ENCODE results near the gene PPM1H.

The PPM1H gene

DNA sequence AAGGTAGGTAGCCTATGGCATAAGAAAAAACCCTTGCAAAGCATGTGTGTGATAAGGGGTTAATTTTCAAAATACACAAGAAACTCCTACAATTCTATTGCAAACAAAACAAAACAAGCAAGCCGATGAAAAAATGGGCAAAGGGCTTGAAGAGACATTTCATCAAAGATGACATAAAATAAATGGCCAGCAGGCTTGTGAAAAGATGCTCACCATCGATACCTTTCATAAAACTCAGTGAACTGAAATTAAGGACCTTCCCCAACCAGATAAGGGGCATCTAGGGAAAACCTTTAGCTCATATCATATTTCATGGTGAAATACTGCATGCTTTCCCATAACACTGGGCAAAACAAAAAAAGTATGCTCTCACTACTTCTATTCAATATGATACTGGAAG, 131.2 kb downstream of the PPM1H start:
- H3K4me3 ChIP-seq (ENCODE audit: low read depth, low read length), result no peak overlapping the region

DNA sequence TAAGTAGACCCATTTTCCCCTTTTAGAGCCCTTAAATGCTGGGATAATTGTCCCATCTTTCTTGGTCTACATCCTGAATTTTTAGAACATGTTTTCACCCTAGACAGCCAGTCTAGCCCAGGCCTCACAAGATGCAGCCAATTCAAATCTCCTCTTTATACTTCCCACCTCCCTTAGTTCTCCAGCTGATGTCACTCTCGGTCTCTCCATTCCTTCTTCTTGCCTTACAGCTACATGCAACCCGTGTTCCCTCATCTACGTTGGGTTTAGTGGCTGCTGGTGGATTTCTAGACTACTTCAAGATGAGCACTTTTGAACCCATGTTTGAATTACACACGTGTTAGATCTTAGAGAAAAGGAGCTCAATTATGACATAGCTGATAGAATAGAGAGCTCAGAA, 132.0 kb downstream of the PPM1H start:
- TF ChIP-seq, protein P1, sequence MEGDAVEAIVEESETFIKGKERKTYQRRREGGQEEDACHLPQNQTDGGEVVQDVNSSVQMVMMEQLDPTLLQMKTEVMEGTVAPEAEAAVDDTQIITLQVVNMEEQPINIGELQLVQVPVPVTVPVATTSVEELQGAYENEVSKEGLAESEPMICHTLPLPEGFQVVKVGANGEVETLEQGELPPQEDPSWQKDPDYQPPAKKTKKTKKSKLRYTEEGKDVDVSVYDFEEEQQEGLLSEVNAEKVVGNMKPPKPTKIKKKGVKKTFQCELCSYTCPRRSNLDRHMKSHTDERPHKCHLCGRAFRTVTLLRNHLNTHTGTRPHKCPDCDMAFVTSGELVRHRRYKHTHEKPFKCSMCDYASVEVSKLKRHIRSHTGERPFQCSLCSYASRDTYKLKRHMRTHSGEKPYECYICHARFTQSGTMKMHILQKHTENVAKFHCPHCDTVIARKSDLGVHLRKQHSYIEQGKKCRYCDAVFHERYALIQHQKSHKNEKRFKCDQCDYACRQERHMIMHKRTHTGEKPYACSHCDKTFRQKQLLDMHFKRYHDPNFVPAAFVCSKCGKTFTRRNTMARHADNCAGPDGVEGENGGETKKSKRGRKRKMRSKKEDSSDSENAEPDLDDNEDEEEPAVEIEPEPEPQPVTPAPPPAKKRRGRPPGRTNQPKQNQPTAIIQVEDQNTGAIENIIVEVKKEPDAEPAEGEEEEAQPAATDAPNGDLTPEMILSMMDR (IDR thresholded peaks at IDR 0.05; ENCODE audit: low read depth, low read length), result no peak
- no peak overlapping the region for H3K4me3 ChIP-seq (ENCODE audit: low read depth, low read length)

More for the DNA sequence above, 131.2 kb downstream of the PPM1H start:
- TF ChIP-seq, protein P1 (IDR thresholded peaks at IDR 0.05; ENCODE audit: low read depth, low read length), result no peak

DNA sequence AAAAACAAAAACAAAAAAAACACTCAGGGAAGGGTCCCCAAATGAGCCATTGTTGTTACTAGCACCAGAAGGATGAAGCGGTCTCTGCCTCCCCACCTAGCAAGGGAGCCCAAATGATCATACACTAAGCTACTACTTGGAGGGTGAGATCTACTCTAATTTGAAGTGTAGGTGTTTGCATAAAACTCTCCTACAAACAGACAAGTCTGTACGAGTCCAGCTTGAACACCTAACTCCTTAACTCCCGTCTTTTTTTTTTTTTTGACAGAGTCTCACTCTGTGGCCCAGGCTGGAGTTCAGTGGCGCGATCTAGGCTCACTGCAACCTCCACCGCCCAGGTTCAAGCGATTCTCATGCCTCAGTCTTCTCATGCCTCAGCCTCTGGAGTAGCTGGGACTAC, 132.6 kb downstream of the PPM1H start:
- TF ChIP-seq, protein P1 (IDR thresholded peaks at IDR 0.05; ENCODE audit: low read depth, low read length), result no peak

DNA sequence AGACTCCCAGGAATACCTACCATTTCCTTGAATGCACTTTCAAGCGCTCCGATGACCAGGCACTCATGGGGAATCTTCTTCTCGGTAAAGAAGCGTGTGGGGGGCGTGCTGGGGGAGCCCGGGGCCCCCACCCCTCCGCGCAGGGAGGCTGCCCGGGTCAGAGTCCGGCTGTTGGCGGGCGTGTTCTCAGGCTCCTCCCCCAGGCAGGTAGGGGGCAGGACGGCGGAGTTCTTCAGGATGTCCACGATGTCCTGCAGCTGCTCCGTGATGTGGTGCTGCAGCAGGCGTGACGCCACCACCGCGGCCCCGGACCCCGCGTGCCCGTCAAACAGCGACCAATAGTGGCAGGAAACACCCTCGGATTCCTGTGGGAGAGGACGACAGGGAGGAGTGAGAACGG, 133.2 kb downstream of the PPM1H start:
- TF ChIP-seq, protein P1 (IDR thresholded peaks at IDR 0.05; ENCODE audit: low read depth, low read length), result no peak
- no peak overlapping the region for H3K4me3 ChIP-seq (ENCODE audit: low read depth, low read length)

More for the DNA sequence above, 132.6 kb downstream of the PPM1H start:
- H3K4me3 ChIP-seq (ENCODE audit: low read depth, low read length), result no peak overlapping the region

DNA sequence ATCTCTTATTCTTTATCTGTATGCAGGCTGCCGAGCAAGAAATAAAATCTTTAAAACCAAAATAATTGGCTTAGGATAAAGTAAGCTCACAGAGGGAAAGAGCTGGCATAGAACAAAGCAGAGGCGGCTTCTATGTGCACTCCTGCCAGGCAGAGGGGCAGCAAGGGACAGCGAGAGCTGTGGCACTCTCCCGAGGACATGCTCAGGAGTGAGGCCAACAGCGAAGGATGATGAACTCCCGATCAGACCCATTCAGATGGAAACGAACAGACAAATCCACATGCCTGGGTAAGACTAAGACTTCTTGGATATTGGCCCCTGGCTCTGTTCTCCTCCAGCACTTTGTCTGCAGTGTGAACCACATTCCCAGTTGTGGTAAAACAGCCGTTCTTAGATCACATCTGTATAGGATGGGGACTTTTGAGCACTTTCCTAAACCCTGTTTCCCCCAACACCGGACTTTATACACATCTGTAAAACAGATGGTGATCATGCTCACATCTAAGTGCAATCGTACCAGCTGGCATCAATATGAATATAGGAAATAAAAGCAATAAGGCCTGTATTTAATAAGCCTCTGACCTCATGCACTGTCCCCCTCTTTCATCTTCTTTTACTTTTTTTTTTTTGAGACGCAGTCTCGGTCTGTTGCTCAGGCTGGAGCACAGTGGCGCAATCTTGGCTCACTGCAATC, 134.1 kb downstream of the PPM1H start:
- TF ChIP-seq, protein P1 (IDR thresholded peaks at IDR 0.05; ENCODE audit: low read depth, low read length), result no peak

DNA sequence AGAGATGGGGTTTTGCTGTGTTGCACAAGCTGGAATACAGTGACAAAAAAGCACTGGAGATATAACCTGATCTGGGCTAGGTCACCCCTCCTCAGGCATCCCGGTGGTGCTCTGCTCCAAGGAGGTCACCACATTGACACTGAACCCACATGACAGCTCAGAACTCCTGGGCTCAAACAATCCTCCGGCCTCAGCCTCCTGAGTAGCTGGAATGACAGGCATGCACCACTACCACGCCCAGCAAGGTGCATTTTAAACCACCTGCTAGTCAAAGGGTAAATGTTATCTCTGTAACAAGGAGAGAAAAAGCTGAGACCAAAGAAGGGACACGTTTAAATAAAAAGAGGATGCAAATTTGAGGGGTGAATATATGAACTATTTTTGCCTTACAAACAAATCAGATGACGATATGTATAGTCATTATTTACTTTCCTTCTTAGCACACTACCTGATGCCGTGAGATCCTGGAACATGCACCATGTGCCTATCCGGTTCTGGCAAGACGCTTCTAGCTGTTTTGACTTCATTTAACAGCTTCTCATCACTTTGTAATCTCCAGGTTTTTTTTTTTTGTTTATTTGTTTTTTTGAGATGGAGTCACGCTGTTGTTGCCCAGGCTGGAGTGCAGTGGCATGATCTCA, 135.1 kb downstream of the PPM1H start:
- H3K4me3 ChIP-seq (ENCODE audit: low read depth, low read length), result no peak overlapping the region
- TF ChIP-seq, protein P1 (IDR thresholded peaks at IDR 0.05; ENCODE audit: low read depth, low read length), result no peak

More for the DNA sequence above, 134.1 kb downstream of the PPM1H start:
- no peak overlapping the region for H3K4me3 ChIP-seq (ENCODE audit: low read depth, low read length)

DNA sequence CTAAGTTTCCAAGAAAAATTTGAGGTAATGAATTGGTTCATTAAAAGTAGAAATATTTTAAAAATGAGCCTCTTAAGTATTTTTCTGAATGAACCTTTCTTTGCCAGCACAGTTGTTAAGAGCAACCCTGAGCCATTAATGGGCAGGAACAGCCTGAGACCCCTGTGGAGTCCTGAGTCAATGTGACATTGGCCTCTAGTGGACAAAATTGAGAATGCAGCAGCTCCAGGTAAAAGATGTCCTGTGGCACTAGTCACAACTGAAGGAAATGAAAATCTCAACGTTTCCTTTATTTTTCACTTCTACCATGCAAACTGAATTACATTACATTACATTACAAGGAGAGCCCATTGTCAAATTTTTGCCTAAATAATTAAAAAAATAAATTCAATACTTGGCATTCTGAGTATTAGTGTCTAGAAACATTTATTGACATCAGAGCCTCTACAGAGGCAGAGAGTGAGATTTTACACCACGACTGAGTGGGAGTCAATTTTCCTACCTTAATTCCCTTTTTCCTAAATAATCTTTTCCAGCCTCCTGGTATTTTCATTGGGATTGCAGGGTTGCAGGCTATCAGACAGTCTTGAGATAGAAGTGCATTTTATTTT, 135.7 kb downstream of the PPM1H start:
- TF ChIP-seq, protein P1 (IDR thresholded peaks at IDR 0.05; ENCODE audit: low read depth, low read length), result peak; percentile 96
- H3K4me3 ChIP-seq (ENCODE audit: low read depth, low read length), result no peak overlapping the region
